Erythroblast (primary cell): ENCODE results near the gene CIDEB.

Experiments
- GATA1 ChIP-seq: IDR thresholded peaks from 2 replicates; pipeline ENCODE4 v1.6.1; 2011; ENCODE audit warnings: low read depth, mild to moderate bottlenecking, control low read depth, low read length, moderate library complexity
- POLR2A ChIP-seq: IDR thresholded peaks from 2 replicates; pipeline ENCODE4 v1.6.1; 2011; ENCODE audit warnings: mild to moderate bottlenecking, low read length

- TF ChIP-seq POLR2A (no peak), GATA1 (no peak)
These were observed 19.5 kb upstream of the CIDEB start for GRCh38 chr14:24327303-24327702.
